SK-N-SH treated with all-trans-retinoic acid at 6 μM for 48 hours (cell line): Measurements from ENCODE around the gene CA5B.
A peak's percentile ranks its signal among the peaks of the same experiment; 100 is the strongest.

Experiments used
- ATAC-seq: fragments of 200-7000 bp; cut with Tn5 transposase; 3 replicates; pipeline ENCODE4 v1.9.1; 2020; ENCODE audit warnings: mild to moderate bottlenecking, moderate library complexity
- ARNTL ChIP-seq: fragments of 450-650 bp; formaldehyde crosslinking; IDR thresholded peaks from 2 replicates; pipeline ENCODE4 v1.5.0; 2020; ENCODE audit warnings: low read depth, mild to moderate bottlenecking, moderate library complexity, borderline replicate concordance
- CSDC2 ChIP-seq: fragments of 250-450 bp; sonication (Bioruptor Pico); IDR thresholded peaks from 2 replicates; pipeline ENCODE4 v1.5.0; 2020; ENCODE audit warnings: mild to moderate bottlenecking, moderate library complexity
- CSRNP3 ChIP-seq: fragments of 250-450 bp; sonication (Bioruptor Pico); IDR thresholded peaks from 2 replicates; pipeline ENCODE4 v1.5.1; 2021; ENCODE audit warnings: mild to moderate bottlenecking, moderate library complexity
- ESRRG ChIP-seq: fragments of 250-450 bp; sonication (Bioruptor Pico); IDR thresholded peaks from 2 replicates; pipeline ENCODE4 v1.6.1; 2021; ENCODE audit warnings: mild to moderate bottlenecking
- GLIS3 ChIP-seq: fragments of 250-450 bp; sonication (Bioruptor Pico); IDR thresholded peaks from 2 replicates; pipeline ENCODE4 v1.5.0; 2020; ENCODE audit warnings: mild to moderate bottlenecking, moderate library complexity
- ISL1 ChIP-seq: fragments of 250-450 bp; sonication (Bioruptor Pico); IDR thresholded peaks from 2 replicates; pipeline ENCODE4 v2.1.2; 2022; ENCODE audit warnings: mild to moderate bottlenecking, moderate library complexity
- OSR1 ChIP-seq: fragments of 250-450 bp; sonication (Bioruptor Pico); IDR thresholded peaks from 2 replicates; pipeline ENCODE4 v1.8.0; 2022; ENCODE audit warnings: moderate library complexity, mild to moderate bottlenecking, inconsistent platforms
- POU6F1 ChIP-seq: fragments of 250-450 bp; sonication (Bioruptor Pico); IDR thresholded peaks from 2 replicates; pipeline ENCODE4 v1.8.0; 2021; ENCODE audit warnings: low read depth, mild to moderate bottlenecking, moderate library complexity, borderline replicate concordance
- PPARA ChIP-seq: fragments of 250-450 bp; sonication (Bioruptor Pico); IDR thresholded peaks from 2 replicates; pipeline ENCODE4 v1.5.0; 2020; ENCODE audit warnings: mild to moderate bottlenecking, borderline replicate concordance
- RARB ChIP-seq: fragments of 250-450 bp; sonication (Bioruptor Pico); IDR thresholded peaks from 2 replicates; pipeline ENCODE4 v1.8.0; 2021; ENCODE audit warnings: mild to moderate bottlenecking, moderate library complexity
- SNAI2 ChIP-seq: fragments of 250-450 bp; sonication (Bioruptor Pico); IDR thresholded peaks from 2 replicates; pipeline ENCODE4 v1.5.0; 2020; ENCODE audit warnings: mild to moderate bottlenecking, moderate library complexity
- TCF4 ChIP-seq: fragments of 250-450 bp; sonication (Bioruptor Pico); IDR thresholded peaks from 2 replicates; pipeline ENCODE4 v1.8.0; 2021; ENCODE audit warnings: mild to moderate bottlenecking, moderate library complexity, borderline replicate concordance
- TOX ChIP-seq: fragments of 250-450 bp; sonication (Bioruptor Pico); IDR thresholded peaks from 2 replicates; pipeline ENCODE4 v1.8.0; 2021; ENCODE audit warnings: mild to moderate bottlenecking, moderate library complexity, borderline replicate concordance
- ZC3H10 ChIP-seq: fragments of 250-450 bp; sonication (Bioruptor Pico); IDR thresholded peaks from 2 replicates; pipeline ENCODE4 v1.5.1; 2021; ENCODE audit warnings: mild to moderate bottlenecking, moderate library complexity
- ZFP3 ChIP-seq: fragments of 250-450 bp; sonication (Bioruptor Pico); IDR thresholded peaks from 2 replicates; pipeline ENCODE4 v1.5.0; 2020; ENCODE audit warnings: mild to moderate bottlenecking, moderate library complexity
- ZFP30 ChIP-seq: fragments of 450-650 bp; formaldehyde crosslinking; IDR thresholded peaks from 2 replicates; pipeline ENCODE4 v1.5.0; 2022; ENCODE audit warnings: mild to moderate bottlenecking, moderate library complexity
- ZNF565 ChIP-seq: fragments of 450-650 bp; formaldehyde crosslinking; conservative IDR thresholded peaks from 2 replicates; pipeline ENCODE4 v1.5.0; 2020; ENCODE audit warnings: low read depth, mild to moderate bottlenecking, moderate library complexity
- ZNF70 ChIP-seq: fragments of 450-650 bp; formaldehyde crosslinking; IDR thresholded peaks from 2 replicates; pipeline ENCODE4 v1.5.0; 2020; ENCODE audit warnings: mild to moderate bottlenecking, moderate library complexity
- ZNF8 ChIP-seq: fragments of 450-650 bp; formaldehyde crosslinking; IDR thresholded peaks from 2 replicates; pipeline ENCODE4 v1.5.0; 2020; ENCODE audit warnings: mild to moderate bottlenecking, moderate library complexity
- TF ChIP-seq, protein P1 (sequence below): fragments of 250-450 bp; sonication (Bioruptor Pico); IDR thresholded peaks from 2 replicates; pipeline ENCODE4 v1.5.1; 2020; ENCODE audit warnings: low read depth, mild to moderate bottlenecking, moderate library complexity
- TF ChIP-seq, protein P2 (sequence below): fragments of 250-450 bp; sonication (Bioruptor Pico); IDR thresholded peaks from 2 replicates; pipeline ENCODE4 v1.8.0; 2020; ENCODE audit warnings: mild to moderate bottlenecking, moderate library complexity, borderline replicate concordance

CA5B gene

GRCh38 chrX:15790769-15791290 lies 52.8 kb downstream of the CA5B start:
- no peak for TF ChIP-seq ZFP30
- no peak for TF ChIP-seq SNAI2 (CRISPR knock-in tag)
- TF ChIP-seq, protein P1, sequence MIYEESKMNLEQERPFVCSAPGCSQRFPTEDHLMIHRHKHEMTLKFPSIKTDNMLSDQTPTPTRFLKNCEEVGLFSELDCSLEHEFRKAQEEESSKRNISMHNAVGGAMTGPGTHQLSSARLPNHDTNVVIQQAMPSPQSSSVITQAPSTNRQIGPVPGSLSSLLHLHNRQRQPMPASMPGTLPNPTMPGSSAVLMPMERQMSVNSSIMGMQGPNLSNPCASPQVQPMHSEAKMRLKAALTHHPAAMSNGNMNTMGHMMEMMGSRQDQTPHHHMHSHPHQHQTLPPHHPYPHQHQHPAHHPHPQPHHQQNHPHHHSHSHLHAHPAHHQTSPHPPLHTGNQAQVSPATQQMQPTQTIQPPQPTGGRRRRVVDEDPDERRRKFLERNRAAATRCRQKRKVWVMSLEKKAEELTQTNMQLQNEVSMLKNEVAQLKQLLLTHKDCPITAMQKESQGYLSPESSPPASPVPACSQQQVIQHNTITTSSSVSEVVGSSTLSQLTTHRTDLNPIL (CRISPR knock-in tag) = no peak
- no peak for TF ChIP-seq ZNF565 (CRISPR knock-in tag)
- TF ChIP-seq TOX (CRISPR knock-in tag) = no peak
- no peak for TF ChIP-seq GLIS3 (CRISPR knock-in tag)
- no peak for TF ChIP-seq ZNF8 (CRISPR knock-in tag)
- TF ChIP-seq ESRRG (CRISPR knock-in tag) = no peak
- no peak for TF ChIP-seq OSR1 (CRISPR knock-in tag)
- TF ChIP-seq CSRNP3 (CRISPR knock-in tag) = no peak
- no peak for TF ChIP-seq ZNF70 (CRISPR knock-in tag)
- TF ChIP-seq PPARA (CRISPR knock-in tag) = no peak
- no peak for TF ChIP-seq ARNTL (CRISPR knock-in tag)
- no peak for TF ChIP-seq ZFP3 (CRISPR knock-in tag)
- ATAC-seq = peak; percentile 51

DNA sequence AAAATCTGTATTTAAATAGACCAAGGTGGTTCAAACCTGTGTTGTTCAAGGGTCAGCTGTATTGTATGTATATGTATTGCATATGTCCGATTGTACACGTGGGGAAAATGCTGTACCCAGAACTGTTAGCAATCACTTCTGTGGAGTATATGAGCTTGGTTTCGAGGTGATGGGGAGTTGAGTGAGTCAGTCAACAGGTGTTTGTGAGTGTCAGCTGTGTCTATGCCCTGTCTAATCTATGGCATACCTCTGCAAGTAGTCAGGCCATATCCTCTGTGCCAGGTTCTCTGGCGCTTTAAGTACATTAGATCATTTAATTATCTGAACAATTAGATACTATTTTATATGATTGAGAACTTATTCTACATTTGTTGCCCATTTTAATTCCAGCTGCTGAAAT lies 59.6 kb downstream of the CA5B start:
- no peak for TF ChIP-seq RARB (CRISPR knock-in tag)
- TF ChIP-seq ZFP3 (CRISPR knock-in tag) = no peak
- TF ChIP-seq ESRRG (CRISPR knock-in tag) = no peak
- TF ChIP-seq SNAI2 (CRISPR knock-in tag) = no peak
- no peak for TF ChIP-seq TCF4
- TF ChIP-seq ZC3H10 (CRISPR knock-in tag) = no peak
- peak; percentile 23; the same call in 1 of the 2 replicates for TF ChIP-seq ISL1
- peak; percentile 26; the same call in 1 of the 3 replicates for ATAC-seq

GRCh38 chrX:15804563-15804962 lies 66.5 kb downstream of the CA5B start:
- ATAC-seq = no peak
- TF ChIP-seq, protein P2, sequence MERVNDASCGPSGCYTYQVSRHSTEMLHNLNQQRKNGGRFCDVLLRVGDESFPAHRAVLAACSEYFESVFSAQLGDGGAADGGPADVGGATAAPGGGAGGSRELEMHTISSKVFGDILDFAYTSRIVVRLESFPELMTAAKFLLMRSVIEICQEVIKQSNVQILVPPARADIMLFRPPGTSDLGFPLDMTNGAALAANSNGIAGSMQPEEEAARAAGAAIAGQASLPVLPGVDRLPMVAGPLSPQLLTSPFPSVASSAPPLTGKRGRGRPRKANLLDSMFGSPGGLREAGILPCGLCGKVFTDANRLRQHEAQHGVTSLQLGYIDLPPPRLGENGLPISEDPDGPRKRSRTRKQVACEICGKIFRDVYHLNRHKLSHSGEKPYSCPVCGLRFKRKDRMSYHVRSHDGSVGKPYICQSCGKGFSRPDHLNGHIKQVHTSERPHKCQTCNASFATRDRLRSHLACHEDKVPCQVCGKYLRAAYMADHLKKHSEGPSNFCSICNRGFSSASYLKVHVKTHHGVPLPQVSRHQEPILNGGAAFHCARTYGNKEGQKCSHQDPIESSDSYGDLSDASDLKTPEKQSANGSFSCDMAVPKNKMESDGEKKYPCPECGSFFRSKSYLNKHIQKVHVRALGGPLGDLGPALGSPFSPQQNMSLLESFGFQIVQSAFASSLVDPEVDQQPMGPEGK = no peak
- TF ChIP-seq PPARA (CRISPR knock-in tag) (no peak), POU6F1 (CRISPR knock-in tag) (no peak), ZNF70 (CRISPR knock-in tag) (no peak), TOX (CRISPR knock-in tag) (no peak), TCF4 (no peak), CSRNP3 (CRISPR knock-in tag) (no peak), CSDC2 (no peak)

GRCh38 chrX:15808254-15808653 lies 70.2 kb downstream of the CA5B start:
- ATAC-seq = no peak
- TF ChIP-seq ZNF8 (CRISPR knock-in tag) = no peak
- TF ChIP-seq, protein P1 (CRISPR knock-in tag) = no peak
- no peak for TF ChIP-seq POU6F1 (CRISPR knock-in tag)
- TF ChIP-seq GLIS3 (CRISPR knock-in tag) = no peak
- TF ChIP-seq ZNF565 (CRISPR knock-in tag) = no peak
- TF ChIP-seq, protein P2 = no peak
- TF ChIP-seq OSR1 (CRISPR knock-in tag) = no peak
- no peak for TF ChIP-seq ZFP3 (CRISPR knock-in tag)
- no peak for TF ChIP-seq CSDC2
- no peak for TF ChIP-seq ZFP30
- TF ChIP-seq PPARA (CRISPR knock-in tag) = no peak
- no peak for TF ChIP-seq ESRRG (CRISPR knock-in tag)
